NCI-H748 treated with DMSO at 0.1 percent for 48 hours (cell line): ENCODE data around the gene DNM2.
A peak's percentile ranks its signal among the peaks of the same experiment; 100 is the strongest.
"Not testable (repeated sequence)": the region's sequence is repeated elsewhere in the genome, so short reads cannot be mapped to it uniquely, and the experiment has no call there.

Source experiments
- DNase-seq: peaks from one replicate; lab custom pipeline; 2025; lab: John Stamatoyannopoulos, UW

The DNM2 gene

GRCh38 chr19:10866495-10866894 lies 148.6 kb downstream of the DNM2 start:
- DNase-seq = no peak

- no peak for DNase-seq
Observed at GRCh38 chr19:10868872-10869547, 151.1 kb downstream of the DNM2 start.

GRCh38 chr19:10869872-10870311 lies 152.0 kb downstream of the DNM2 start:
- not testable (repeated sequence) for DNase-seq

- DNase-seq = no peak
Observed at GRCh38 chr19:10870501-10870954, 152.6 kb downstream of the DNM2 start.

GRCh38 chr19:10870955-10871603 lies 153.2 kb downstream of the DNM2 start, which contains the start of gene CARM1:
TSS of gene CARM1 (plus strand) at chr19:10871553. CDS start at chr19:10871703, 150 bp downstream.
- DNase-seq = peak; percentile 93

- DNase-seq = no peak
Observed at GRCh38 chr19:10871711-10872545, 154.0 kb downstream of the DNM2 start.

GRCh38 chr19:10872546-10873107 lies 154.7 kb downstream of the DNM2 start:
- DNase-seq = no peak

- no peak for DNase-seq
Observed at GRCh38 chr19:10874024-10874423, 156.1 kb downstream of the DNM2 start.

- no peak for DNase-seq
Observed at GRCh38 chr19:10876459-10877240, 158.8 kb downstream of the DNM2 start.

GRCh38 chr19:10877608-10878007 lies 159.7 kb downstream of the DNM2 start:
- DNase-seq = not testable (repeated sequence)

- no peak for DNase-seq
Observed at GRCh38 chr19:10878253-10878652, 160.4 kb downstream of the DNM2 start.
